ENCODE results near the gene KCTD20. TPM values are rescaled to one million over a fixed set of nuclear protein-coding genes. Genes with fewer than 3 reads are reported as not detected.

Gene KCTD20
- total RNA-seq, 1 donor from 2014 or later: 89.1 TPM

GRCh38 chr6:36524871-36525270, 82.1 kb downstream of the KCTD20 start:
- Mint-ChIP-seq H3K27ac (ENCODE audit: unreplicated experiment) (no peak overlapping the region), H3K27me3 (ENCODE audit: low read depth) (no peaks in the 10 kb centered on the region), H3K4me3 (ENCODE audit: unreplicated experiment) (no peak overlapping the region), H3K9me3 (ENCODE audit: low read depth) (no peaks in the 10 kb centered on the region), H3K36me3 (ENCODE audit: low read depth) (peaks cover 28% of the 10 kb centered on the region), H3K4me1 (ENCODE audit: low read depth) (peaks cover 24% of the 10 kb centered on the region)
- no peak for DNase-seq (ENCODE audit: low spot score)
- TF ChIP-seq CTCF (IDR thresholded peaks at IDR 0.05): no peak

- no peak for DNase-seq (ENCODE audit: low spot score)
- Mint-ChIP-seq H3K36me3 (ENCODE audit: low read depth) (peaks cover 23% of the 10 kb centered on the region), H3K4me1 (ENCODE audit: low read depth) (peaks cover 24% of the 10 kb centered on the region), H3K27me3 (ENCODE audit: low read depth) (no peaks in the 10 kb centered on the region), H3K9me3 (ENCODE audit: low read depth) (no peaks in the 10 kb centered on the region), H3K27ac (ENCODE audit: unreplicated experiment) (no peak overlapping the region), H3K4me3 (ENCODE audit: unreplicated experiment) (no peak overlapping the region)
- TF ChIP-seq CTCF (IDR thresholded peaks at IDR 0.05): no peak
Measured at GRCh38 chr6:36525346-36525745, 82.5 kb downstream of the KCTD20 start.

- H3K9me3 Mint-ChIP-seq (ENCODE audit: low read depth): no peaks in the 10 kb centered on the region
- peaks cover 20% of the 10 kb centered on the region for H3K36me3 Mint-ChIP-seq (ENCODE audit: low read depth)
- no peak overlapping the region for H3K27ac Mint-ChIP-seq (ENCODE audit: unreplicated experiment)
- H3K27me3 Mint-ChIP-seq (ENCODE audit: low read depth): no peaks in the 10 kb centered on the region
- H3K4me3 Mint-ChIP-seq (ENCODE audit: unreplicated experiment): no peak overlapping the region
- no peak for DNase-seq (ENCODE audit: low spot score)
- no peak for TF ChIP-seq CTCF (IDR thresholded peaks at IDR 0.05)
- peaks cover 24% of the 10 kb centered on the region for H3K4me1 Mint-ChIP-seq (ENCODE audit: low read depth)
Measured at GRCh38 chr6:36526066-36526465, 83.3 kb downstream of the KCTD20 start.

GRCh38 chr6:36533321-36533720, 90.5 kb downstream of the KCTD20 start:
- no peak for TF ChIP-seq CTCF (IDR thresholded peaks at IDR 0.05)
- no peaks in the 10 kb centered on the region for H3K27me3 Mint-ChIP-seq (ENCODE audit: low read depth)
- H3K9me3 Mint-ChIP-seq (ENCODE audit: low read depth): no peaks in the 10 kb centered on the region
- peak overlapping the region; percentile 49 for H3K27ac Mint-ChIP-seq (ENCODE audit: unreplicated experiment)
- peaks cover 17% of the 10 kb centered on the region for H3K36me3 Mint-ChIP-seq (ENCODE audit: low read depth)
- no peak overlapping the region for H3K4me3 Mint-ChIP-seq (ENCODE audit: unreplicated experiment)
- DNase-seq (ENCODE audit: low spot score): no peak
- H3K4me1 Mint-ChIP-seq (ENCODE audit: low read depth): peaks cover 22% of the 10 kb centered on the region

- peaks cover 19% of the 10 kb centered on the region for H3K36me3 Mint-ChIP-seq (ENCODE audit: low read depth)
- H3K9me3 Mint-ChIP-seq (ENCODE audit: low read depth): no peaks in the 10 kb centered on the region
- no peaks in the 10 kb centered on the region for H3K27me3 Mint-ChIP-seq (ENCODE audit: low read depth)
- peaks cover 30% of the 10 kb centered on the region for H3K4me1 Mint-ChIP-seq (ENCODE audit: low read depth)
- TF ChIP-seq CTCF (IDR thresholded peaks at IDR 0.05): no peak
- DNase-seq (ENCODE audit: low spot score): no peak
- no peak overlapping the region for H3K4me3 Mint-ChIP-seq (ENCODE audit: unreplicated experiment)
- H3K27ac Mint-ChIP-seq (ENCODE audit: unreplicated experiment): peak overlapping the region; percentile 69
Measured at GRCh38 chr6:36536873-36537547, 94.2 kb downstream of the KCTD20 start.

Data from chondrocyte (in vitro differentiated cells).